Gastrocnemius medialis (tissue), 4 donors: ENCODE data around the gene RNF220. TPM values are rescaled to one million over a fixed set of nuclear protein-coding genes. Genes with fewer than 3 reads are reported as not detected.

Experiments
- ATAC-seq, 2 donors: fragments of 150-250 bp; one replicate each; pipeline ENCODE4 v1.9.1; 2016
- DNase-seq, 2 donors: peaks; one replicate each; pipeline ENCODE4 v3.0.0-alpha.2; 2019
- H3K27ac ChIP-seq, 4 donors: fragments of 200-600 bp; sonication (generic); 1 replicate in 1 of 4; 2 replicates in 3 of 4; pipeline ENCODE4 v1.5.1; 2016 to 2018; ENCODE audit warnings: mild to moderate bottlenecking in 2 of 4, moderate library complexity in 1 of 4
- H3K27me3 ChIP-seq, 3 donors: fragments of 200-600 bp; sonication (generic) in 2 of 3; 1 replicate in 1 of 3; 2 replicates in 2 of 3; pipeline versions ENCODE4 v1.5.1 to v1.6.0; 2016 to 2019; ENCODE audit warnings: mild to moderate bottlenecking in 1 of 3, moderate library complexity in 1 of 3
- H3K36me3 ChIP-seq, 2 donors: fragments of 200-600 bp; sonication (generic) in 1 of 2; one replicate each; pipeline ENCODE4 v1.5.1; 2017 to 2018
- H3K4me1 ChIP-seq, 2 donors: fragments of 200-600 bp; sonication (generic) in 1 of 2; one replicate each; pipeline ENCODE4 v1.5.1; 2016 to 2017; ENCODE audit warnings: mild to moderate bottlenecking in 2 of 2
- H3K4me3 ChIP-seq, 4 donors: fragments of 200-600 bp; sonication (generic) in 3 of 4; 1 replicate in 1 of 4; 2 replicates in 3 of 4; pipeline ENCODE4 v1.5.1; 2016 to 2019; ENCODE audit warnings: mild to moderate bottlenecking in 2 of 4
- H3K9me3 ChIP-seq, 3 donors: fragments of 200-600 bp; sonication (generic) in 2 of 3; 1 replicate in 1 of 3; 2 replicates in 2 of 3; pipeline ENCODE4 v1.5.1; 2016 to 2019
- CTCF ChIP-seq, 5 experiments: fragments of 450-650 bp in 3 of 5; fragments of 200-600 bp in 2 of 5; sonication (generic) in 2 of 5; IDR thresholded peaks in 4 of 5; conservative IDR thresholded peaks in 1 of 5; 1 replicate in 4 of 5; 2 replicates in 1 of 5; pipeline ENCODE4 v1.5.1; 2016 to 2019; ENCODE audit warnings: antibody characterized with exemption in 5 of 5, mild to moderate bottlenecking in 3 of 5, moderate library complexity in 3 of 5
- POLR2A ChIP-seq, 2 donors: fragments of 450-650 bp; IDR thresholded peaks; one replicate each; pipeline ENCODE4 v1.6.1; 2017; ENCODE audit warnings: antibody characterized with exemption in 2 of 2, mild to moderate bottlenecking in 2 of 2, moderate library complexity in 2 of 2
- in situ Hi-C, 4 donors: fragments of 200-750 bp; cut with MboI; loops; one replicate each; pipeline versions ENCODE4 v1.15.0 to v1.8.0; 2017; ENCODE audit warnings: low sequenced_read_pairs in 4 of 4
- intact Hi-C: fragments of 100-400 bp; cut with DNase I; formaldehyde crosslinking; loops from one replicate; pipeline ENCODE4 v1.15.1; 2023; ENCODE audit warnings: low total_unique reads
- total RNA-seq, 4 donors: library from RNA; depleted of rRNA; stranded (reverse); fragments of >200 nt; gene quantifications; one replicate each; pipeline versions ENCODE4 v1.1.0 to v1.2.3, GENCODE V29; 2016

Gene RNF220
- total RNA-seq, 4 donors from 2014 or later: 91.2 to 172 (median 128) TPM

- Histone ChIP-seq H3K4me3 (no peak overlapping the region), H3K36me3 (no peaks in the 10 kb centered on the region), H3K27ac (no peak overlapping the region), H3K4me1 (no peaks in the 10 kb centered on the region), H3K27me3 (no peaks in the 10 kb centered on the region), H3K9me3 (no peaks in the 10 kb centered on the region)
- in situ Hi-C loops: no loop called here
- DNase-seq (no peak), ATAC-seq (no peak)
- TF ChIP-seq CTCF (IDR thresholded peaks at IDR 0.05 in 4 of 5, conservative IDR thresholded peaks at IDR 0.05 in 1 of 5) (no peak), POLR2A (IDR thresholded peaks at IDR 0.05) (no peak)
- intact Hi-C loops: no loop called here
These were observed 37.7 kb downstream of the RNF220 start for GRCh38 chr1:44442791-44443190.

DNA sequence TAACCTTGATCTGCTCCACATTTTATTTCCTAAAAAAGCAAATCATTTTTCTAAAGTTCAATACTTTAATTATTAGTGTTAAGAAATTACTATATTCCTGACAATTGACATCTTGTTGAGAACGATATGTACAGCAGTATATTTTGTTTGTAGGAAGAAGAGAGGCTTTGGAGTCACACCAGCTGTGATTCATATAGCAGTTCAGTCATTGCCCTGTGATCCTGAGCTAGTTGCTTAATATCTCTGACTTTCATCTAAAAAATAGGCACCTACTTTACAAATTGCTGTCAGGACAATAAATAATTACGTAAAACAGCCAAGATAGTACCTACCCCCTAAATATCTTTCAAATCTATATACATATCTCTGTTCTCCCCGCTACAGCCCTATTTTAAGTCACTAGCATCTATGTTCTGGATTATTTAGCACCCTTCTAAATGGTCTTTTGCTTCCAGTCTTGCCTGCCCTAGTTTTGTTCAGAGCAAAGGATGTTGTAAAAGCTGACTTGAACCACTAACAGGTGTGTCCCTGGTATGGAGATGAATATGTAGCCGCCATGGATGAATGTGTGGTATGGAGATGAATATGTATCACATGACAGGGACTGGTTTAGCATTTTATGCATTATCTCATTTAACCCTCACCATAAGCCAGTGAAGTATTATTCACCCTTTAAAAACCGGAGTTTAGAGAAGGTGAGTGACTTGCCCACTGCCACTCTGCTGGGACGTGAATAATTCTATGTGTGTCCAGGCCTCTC, 42.2 kb downstream of the RNF220 start:
- H3K36me3 ChIP-seq: no peaks in the 10 kb centered on the region
- ATAC-seq (no peak), DNase-seq (no peak)
- no peaks in the 10 kb centered on the region for H3K9me3 ChIP-seq
- in situ Hi-C loops (no loop called here), intact Hi-C loops (no loop called here)
- no peak overlapping the region for H3K27ac ChIP-seq
- H3K4me1 ChIP-seq: no peaks in the 10 kb centered on the region
- no peak for TF ChIP-seq POLR2A (IDR thresholded peaks at IDR 0.05)
- no peak for TF ChIP-seq CTCF (IDR thresholded peaks at IDR 0.05 in 4 of 5, conservative IDR thresholded peaks at IDR 0.05 in 1 of 5)
- no peak overlapping the region for H3K4me3 ChIP-seq
- no peaks in the 10 kb centered on the region for H3K27me3 ChIP-seq

GRCh38 chr1:44453798-44454349, 48.8 kb downstream of the RNF220 start:
- intact Hi-C loops (no loop called here), in situ Hi-C loops (no loop called here)
- Histone ChIP-seq H3K27me3 (peaks cover 0 to 11% (median 0%) of the 10 kb centered on the region in 3 donors), H3K4me3 (no peak overlapping the region), H3K9me3 (no peaks in the 10 kb centered on the region), H3K4me1 (no peaks in the 10 kb centered on the region), H3K36me3 (no peaks in the 10 kb centered on the region), H3K27ac (no peak overlapping the region)
- no peak for TF ChIP-seq CTCF (IDR thresholded peaks at IDR 0.05 in 4 of 5, conservative IDR thresholded peaks at IDR 0.05 in 1 of 5)
- no peak for DNase-seq
- ATAC-seq: no peak

- Histone ChIP-seq H3K36me3 (no peaks in the 10 kb centered on the region), H3K4me3 (no peak overlapping the region), H3K9me3 (no peaks in the 10 kb centered on the region), H3K27me3 (peaks cover 0 to 11% (median 0%) of the 10 kb centered on the region in 3 donors), H3K4me1 (no peaks in the 10 kb centered on the region), H3K27ac (no peak overlapping the region)
- no peak for TF ChIP-seq POLR2A (IDR thresholded peaks at IDR 0.05)
- TF ChIP-seq CTCF (IDR thresholded peaks at IDR 0.05 in 4 of 5, conservative IDR thresholded peaks at IDR 0.05 in 1 of 5): no peak
- ATAC-seq: no peak
- in situ Hi-C loops (no loop called here), intact Hi-C loops (no loop called here)
- no peak for DNase-seq
These were observed 49.6 kb downstream of the RNF220 start for GRCh38 chr1:44454704-44455103.
